Caco-2 (cell line): ENCODE measurements around the gene PTGFRN. TPM values are rescaled to one million over a fixed set of nuclear protein-coding genes. Genes with fewer than 3 reads are reported as not detected.

Source experiments
- BruUV-seq: library from RNA; stranded (reverse); fragments of 400-500 nt; replicated peaks from 2 replicates; lab custom pipeline; 2021; lab: Mats Ljungman, UMichigan
- CTCF ChIA-PET: fragments of 300-600 bp; sonication (Branson Sonifier 250); formaldehyde crosslinking; loops from one replicate; lab custom pipeline; 2022; ENCODE audit warnings: antibody characterized with exemption; lab: Charles Lee
- POLR2A ChIA-PET: fragments of 300-600 bp; sonication (Branson Sonifier 250); formaldehyde crosslinking; loops from one replicate; lab custom pipeline; 2022; ENCODE audit warnings: antibody characterized with exemption; lab: Charles Lee
- DNase-seq, 2 experiments: peaks; one replicate each; pipeline versions ENCODE4 v3.0.0 to v3.0.0-alpha.2; 2020 to 2022
- H3K27me3 ChIP-seq: replicated peaks from 2 replicates; pipeline ENCODE4 v1.6.0; 2011; ENCODE audit warnings: low read length; ENCODE audit not compliant: control insufficient read depth, insufficient read depth
- H3K36me3 ChIP-seq: 2 replicates; pipeline ENCODE4 v1.5.1; 2011; ENCODE audit warnings: low read length; ENCODE audit not compliant: control insufficient read depth, insufficient read depth
- H3K4me1 ChIP-seq: fragments of 250-450 bp; sonication (Bioruptor Pico); 2 replicates; pipeline ENCODE4 v1.5.1; 2020; ENCODE audit warnings: mild to moderate bottlenecking
- H3K4me3 ChIP-seq: 2 replicates; pipeline ENCODE4 v1.5.1; 2011; ENCODE audit warnings: low read depth, mild to moderate bottlenecking, control low read depth, low read length
- H3K9me3 ChIP-seq: fragments of 250-450 bp; sonication (Bioruptor Pico); 2 replicates; pipeline ENCODE4 v1.5.1; 2020; ENCODE audit warnings: mild to moderate bottlenecking, moderate library complexity
- H3K27ac Mint-ChIP-seq: one replicate; pipeline ENCODE4 v1.8.0; 2022; ENCODE audit warnings: mixed read lengths; ENCODE audit not compliant: unreplicated experiment
- H3K27me3 Mint-ChIP-seq: one replicate; pipeline ENCODE4 v1.8.0; 2022; ENCODE audit warnings: mixed read lengths; ENCODE audit not compliant: insufficient read depth, unreplicated experiment
- H3K36me3 Mint-ChIP-seq: one replicate; pipeline ENCODE4 v1.8.0; 2022; ENCODE audit warnings: mild to moderate bottlenecking, mixed read lengths; ENCODE audit not compliant: insufficient read depth, unreplicated experiment
- H3K4me1 Mint-ChIP-seq: one replicate; pipeline ENCODE4 v1.8.0; 2022; ENCODE audit warnings: low read depth, mixed read lengths; ENCODE audit not compliant: unreplicated experiment
- H3K4me3 Mint-ChIP-seq: one replicate; pipeline ENCODE4 v1.8.0; 2022; ENCODE audit warnings: mild to moderate bottlenecking, moderate library complexity, mixed read lengths; ENCODE audit not compliant: unreplicated experiment
- H3K9me3 Mint-ChIP-seq: one replicate; pipeline ENCODE4 v1.8.0; 2022; ENCODE audit warnings: mixed read lengths; ENCODE audit not compliant: unreplicated experiment
- CTCF ChIP-seq, 2 experiments: fragments of 200-600 bp in 1 of 2; IDR thresholded peaks; 1 replicate in 1 of 2; 2 replicates in 1 of 2; pipeline versions ENCODE4 v1.5.1 to v1.8.0; 2011 to 2022; ENCODE audit warnings: antibody characterized with exemption in 1 of 2, control low read depth in 1 of 2, inconsistent platforms in 1 of 2, low read depth in 1 of 2, low read length in 1 of 2, mild to moderate bottlenecking in 1 of 2, moderate library complexity in 1 of 2; ENCODE audit not compliant: insufficient read depth in 1 of 2, severe bottlenecking in 1 of 2, unreplicated experiment in 1 of 2
- intact Hi-C: fragments of 100-400 bp; cut with micrococcal nuclease; formaldehyde crosslinking; loops from one replicate; pipeline ENCODE4 v1.10.0; 2022; ENCODE audit not compliant: unreplicated experiment
- total RNA-seq: library from RNA; stranded (reverse); gene quantifications from 2 replicates; pipeline ENCODE4 v1.2.3, GENCODE V29; 2022

The PTGFRN gene
- total RNA-seq, 1 experiment from 2014 or later = 16.2 TPM

- Mint-ChIP-seq H3K36me3 (no peaks in the 10 kb centered on the region), H3K4me3 (no peak overlapping the region), H3K9me3 (no peaks in the 10 kb centered on the region), H3K27ac (no peak overlapping the region), H3K27me3 (no peaks in the 10 kb centered on the region), H3K4me1 (peaks cover 6% of the 10 kb centered on the region)
- no peak for DNase-seq
- H3K4me3 ChIP-seq = no peak overlapping the region
- H3K36me3 ChIP-seq = no peaks in the 10 kb centered on the region
- no peaks in the 10 kb centered on the region for H3K27me3 ChIP-seq
- POLR2A ChIA-PET = no interaction called here
- BruUV-seq = no TSS peak
- CTCF ChIA-PET = no interaction called here
- no peaks in the 10 kb centered on the region for H3K9me3 ChIP-seq
- TF ChIP-seq CTCF (IDR thresholded peaks at IDR 0.05; ENCODE audit: insufficient read depth in 1 of 2, low read depth in 1 of 2, low read length in 1 of 2, severe bottlenecking in 1 of 2, unreplicated experiment in 1 of 2) = no peak
- intact Hi-C loops = no loop called here
- H3K4me1 ChIP-seq = peaks cover 5% of the 10 kb centered on the region; the same call in 1 of the 2 replicates
These were observed 2.9 kb upstream of the PTGFRN start for GRCh38 chr1:116906812-116907211.

GRCh38 chr1:116907351-116907750, 2.4 kb upstream of the PTGFRN start:
- Mint-ChIP-seq H3K9me3 (no peaks in the 10 kb centered on the region), H3K27ac (no peak overlapping the region), H3K4me1 (peaks cover 6% of the 10 kb centered on the region), H3K4me3 (no peak overlapping the region), H3K36me3 (no peaks in the 10 kb centered on the region), H3K27me3 (no peaks in the 10 kb centered on the region)
- POLR2A ChIA-PET = no interaction called here
- no peak for DNase-seq
- TF ChIP-seq CTCF (IDR thresholded peaks at IDR 0.05; ENCODE audit: insufficient read depth in 1 of 2, low read depth in 1 of 2, low read length in 1 of 2, severe bottlenecking in 1 of 2, unreplicated experiment in 1 of 2) = no peak
- H3K36me3 ChIP-seq = no peaks in the 10 kb centered on the region
- BruUV-seq = no TSS peak
- CTCF ChIA-PET = no interaction called here
- peaks cover 7% of the 10 kb centered on the region; the same call in 1 of the 2 replicates for H3K4me1 ChIP-seq
- H3K4me3 ChIP-seq = no peak overlapping the region
- intact Hi-C loops = no loop called here
- H3K27me3 ChIP-seq = no peaks in the 10 kb centered on the region
- H3K9me3 ChIP-seq = no peaks in the 10 kb centered on the region

- intact Hi-C loops = no loop called here
- H3K4me3 ChIP-seq = no peak overlapping the region
- no peaks in the 10 kb centered on the region for H3K4me1 Mint-ChIP-seq
- no peak for TF ChIP-seq CTCF (IDR thresholded peaks at IDR 0.05; ENCODE audit: insufficient read depth in 1 of 2, low read depth in 1 of 2, low read length in 1 of 2, severe bottlenecking in 1 of 2, unreplicated experiment in 1 of 2)
- H3K36me3 Mint-ChIP-seq = no peaks in the 10 kb centered on the region
- H3K4me1 ChIP-seq = peaks cover 7% of the 10 kb centered on the region; the same call in 1 of the 2 replicates
- no peaks in the 10 kb centered on the region for H3K9me3 Mint-ChIP-seq
- DNase-seq = no peak
- POLR2A ChIA-PET = no interaction called here
- no TSS peak for BruUV-seq
- H3K4me3 Mint-ChIP-seq = no peak overlapping the region
- H3K27me3 ChIP-seq = no peaks in the 10 kb centered on the region
- H3K36me3 ChIP-seq = no peaks in the 10 kb centered on the region
- no peak overlapping the region for H3K27ac Mint-ChIP-seq
- H3K9me3 ChIP-seq = no peaks in the 10 kb centered on the region
- CTCF ChIA-PET = interaction anchor here (0.7 kb wide), 1 partner anchor 90 kb away, joined by 3 read pairs; no protein-coding TSS in a partner anchor
- no peaks in the 10 kb centered on the region for H3K27me3 Mint-ChIP-seq
These were observed 1.4 kb upstream of the PTGFRN start for GRCh38 chr1:116908266-116908665.
